OCI-LY1 (cell line): ENCODE data around the gene PKNOX2.

ENCODE experiments used
- CTCF ChIP-seq: fragments of 200-600 bp; sonication (generic), shearing (Covaris generic); IDR thresholded peaks from 2 replicates; pipeline ENCODE4 v1.5.1; 2017; ENCODE audit warnings: mild to moderate bottlenecking, antibody characterized with exemption, low read length, moderate library complexity, mixed read lengths
- EZH2 ChIP-seq: fragments of 200-600 bp; sonication (generic), shearing (Covaris generic); IDR thresholded peaks from 2 replicates; pipeline ENCODE4 v1.8.0; 2017; ENCODE audit warnings: borderline replicate concordance, mixed run types, mild to moderate bottlenecking, antibody characterized with exemption, low read length, moderate library complexity, mixed read lengths

DNA sequence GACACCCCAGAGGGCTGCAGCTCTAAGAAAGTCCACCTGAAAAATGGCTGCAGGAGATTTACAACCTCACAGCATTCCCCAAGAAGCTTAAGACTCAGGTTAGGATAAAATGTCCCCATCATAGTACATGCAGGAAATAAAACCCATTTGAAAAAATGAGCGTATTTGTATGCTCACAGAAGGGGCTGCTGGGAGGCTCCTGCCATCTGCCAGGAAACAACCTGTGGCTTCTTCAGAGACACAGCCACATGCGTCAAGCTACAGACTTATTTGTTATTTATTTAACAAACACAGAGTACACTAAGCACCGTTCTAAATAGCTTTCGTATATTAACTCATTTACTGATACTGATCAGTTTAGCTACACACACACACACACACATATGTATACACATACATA is 258.1 kb downstream of the PKNOX2 start:
- TF ChIP-seq CTCF (no peak), EZH2 (no peak)
